ENCODE data around the gene OTOGL.

OTOGL gene

DNA sequence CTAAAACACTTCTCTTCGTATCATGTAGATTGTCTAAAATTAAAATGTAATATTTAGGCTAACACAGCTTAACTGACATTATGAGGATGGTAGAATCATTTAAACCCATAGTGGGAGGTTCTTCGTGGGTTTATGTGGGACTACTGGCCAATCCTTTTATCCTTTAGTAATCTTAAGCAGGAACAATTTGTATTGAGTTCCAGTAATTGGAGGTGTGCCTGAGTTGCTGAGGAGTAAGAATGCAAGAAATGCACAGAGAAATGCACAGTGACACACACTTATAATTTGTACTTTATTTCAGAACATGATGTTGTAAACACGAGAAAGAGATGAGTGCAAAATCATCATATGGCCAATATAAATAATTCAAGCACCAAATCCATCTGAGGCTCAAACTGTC, 22.3 kb downstream of the OTOGL start:
- no peak overlapping the region for H3K27ac ChIP-seq
- H3K4me3 ChIP-seq (IDR thresholded peaks at IDR 0.05; ENCODE audit: insufficient read depth, low read depth, low read length): no peak overlapping the region
- no peak overlapping the region for H3K4me2 ChIP-seq
- H2AFZ ChIP-seq (ENCODE audit: low read depth): no peak overlapping the region
- H3K27me3 ChIP-seq (ENCODE audit: insufficient read depth, low read depth): no peaks in the 10 kb centered on the region
- H3K36me3 ChIP-seq (ENCODE audit: insufficient read depth): peaks cover 3% of the 10 kb centered on the region; the same call in 1 of the 2 replicates
- TF ChIP-seq CTCF (conservative IDR thresholded peaks at IDR 0.05; ENCODE audit: low read depth, low read length): no peak
- H3K4me1 ChIP-seq (ENCODE audit: low read depth, poor library complexity, severe bottlenecking): peaks cover 40% of the 10 kb centered on the region
- H3K79me2 ChIP-seq (ENCODE audit: insufficient read depth, low read depth): no peaks in the 10 kb centered on the region
- no peak overlapping the region for H3K9ac ChIP-seq
- no peaks in the 10 kb centered on the region for H4K20me1 ChIP-seq (ENCODE audit: insufficient read depth)

- Histone ChIP-seq H3K4me1 (ENCODE audit: low read depth, poor library complexity, severe bottlenecking) (no peaks in the 10 kb centered on the region), H3K27ac (no peak overlapping the region)
Measured at GRCh38 chr12:80129895-80130530, 30.7 kb downstream of the OTOGL start.

GRCh38 chr12:80135624-80136023, 36.3 kb downstream of the OTOGL start:
- no peaks in the 10 kb centered on the region for H3K36me3 ChIP-seq (ENCODE audit: insufficient read depth)
- TF ChIP-seq CTCF (conservative IDR thresholded peaks at IDR 0.05; ENCODE audit: low read depth, low read length): no peak
- no peak overlapping the region for H3K9ac ChIP-seq
- no peaks in the 10 kb centered on the region for H3K79me2 ChIP-seq (ENCODE audit: insufficient read depth, low read depth)
- H3K27me3 ChIP-seq (ENCODE audit: insufficient read depth, low read depth): no peaks in the 10 kb centered on the region
- no peaks in the 10 kb centered on the region for H4K20me1 ChIP-seq (ENCODE audit: insufficient read depth)
- H3K4me3 ChIP-seq (IDR thresholded peaks at IDR 0.05; ENCODE audit: insufficient read depth, low read depth, low read length): no peak overlapping the region
- H3K4me2 ChIP-seq: no peak overlapping the region
- no peak overlapping the region for H2AFZ ChIP-seq (ENCODE audit: low read depth)
- no peak overlapping the region for H3K27ac ChIP-seq
- no peaks in the 10 kb centered on the region for H3K4me1 ChIP-seq (ENCODE audit: low read depth, poor library complexity, severe bottlenecking)

More at GRCh38 chr12:80129895-80130530, 30.7 kb downstream of the OTOGL start:
- H3K4me2 ChIP-seq: no peak overlapping the region
- no peaks in the 10 kb centered on the region for H4K20me1 ChIP-seq (ENCODE audit: insufficient read depth)
- H3K9ac ChIP-seq: no peak overlapping the region
- no peak overlapping the region for H3K4me3 ChIP-seq (IDR thresholded peaks at IDR 0.05; ENCODE audit: insufficient read depth, low read depth, low read length)
- no peak overlapping the region for H2AFZ ChIP-seq (ENCODE audit: low read depth)
- TF ChIP-seq CTCF (conservative IDR thresholded peaks at IDR 0.05; ENCODE audit: low read depth, low read length): no peak
- H3K36me3 ChIP-seq (ENCODE audit: insufficient read depth): no peaks in the 10 kb centered on the region
- no peaks in the 10 kb centered on the region for H3K79me2 ChIP-seq (ENCODE audit: insufficient read depth, low read depth)
- H3K27me3 ChIP-seq (ENCODE audit: insufficient read depth, low read depth): no peaks in the 10 kb centered on the region

DNA sequence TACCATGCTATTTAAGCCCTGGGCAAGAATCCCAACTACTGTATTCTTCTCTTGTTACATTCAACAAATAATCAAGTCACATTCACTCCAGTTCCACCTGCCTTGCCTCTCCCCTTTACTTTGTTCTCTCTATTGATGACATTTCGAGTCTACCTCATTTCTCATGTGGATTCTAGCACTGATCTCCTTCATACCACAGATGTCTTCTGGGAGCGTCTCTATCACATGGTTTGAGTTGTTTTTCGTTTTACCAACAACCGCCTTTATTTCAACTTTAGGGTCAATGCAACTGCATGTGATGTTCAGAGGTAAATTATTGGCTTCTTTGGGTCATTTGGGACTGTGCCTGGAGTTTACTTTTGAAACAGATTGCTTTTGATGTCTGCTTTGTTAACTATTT, 40.7 kb downstream of the OTOGL start:
- Histone ChIP-seq H3K4me1 (ENCODE audit: low read depth, poor library complexity, severe bottlenecking) (peaks cover 10% of the 10 kb centered on the region), H4K20me1 (ENCODE audit: insufficient read depth) (no peaks in the 10 kb centered on the region), H3K27me3 (ENCODE audit: insufficient read depth, low read depth) (no peaks in the 10 kb centered on the region), H3K9ac (no peak overlapping the region), H3K79me2 (ENCODE audit: insufficient read depth, low read depth) (no peaks in the 10 kb centered on the region), H3K4me2 (no peak overlapping the region), H2AFZ (ENCODE audit: low read depth) (no peak overlapping the region), H3K4me3 (IDR thresholded peaks at IDR 0.05; ENCODE audit: insufficient read depth, low read depth, low read length) (no peak overlapping the region), H3K27ac (no peak overlapping the region), H3K36me3 (ENCODE audit: insufficient read depth) (no peaks in the 10 kb centered on the region)
- no peak for TF ChIP-seq CTCF (conservative IDR thresholded peaks at IDR 0.05; ENCODE audit: low read depth, low read length)

All from KMS-11 (cell line).